ENCODE data around the gene SF3A1.

- TF ChIP-seq POLR2A (IDR thresholded peaks at IDR 0.05; ENCODE audit: low read depth, low read length) (no peak), POLR2AphosphoS5 (IDR thresholded peaks at IDR 0.05; ENCODE audit: low read depth, low read length) (no peak), TAF1 (IDR thresholded peaks at IDR 0.05; ENCODE audit: borderline replicate concordance, low read depth, low read length) (no peak)
Measured at GRCh38 chr22:30370641-30371230, 14.0 kb upstream of the SF3A1 start.

All from GM12892 (cell line).